PC-9 (cell line): ENCODE results near the gene B3GAT3. TPM values are rescaled to one million over a fixed set of nuclear protein-coding genes. Genes with fewer than 3 reads are reported as not detected.
A peak's percentile ranks its signal among the peaks of the same experiment; 100 is the strongest.

ENCODE experiments used
- BruUV-seq: library from RNA; stranded (reverse); fragments of 400-500 nt; replicated peaks from 2 replicates; lab custom pipeline; 2021; lab: Mats Ljungman, UMichigan
- CTCF ChIA-PET: fragments of 300-600 bp; sonication (Branson Sonifier 250); formaldehyde crosslinking; loops from one replicate; lab custom pipeline; 2022; ENCODE audit warnings: antibody characterized with exemption; lab: Charles Lee
- POLR2A ChIA-PET: fragments of 300-600 bp; sonication (Branson Sonifier 250); formaldehyde crosslinking; loops from one replicate; lab custom pipeline; 2022; ENCODE audit warnings: antibody characterized with exemption; ENCODE audit not compliant: unreplicated experiment; lab: Charles Lee
- DNase-seq, 2 experiments: peaks; one replicate each; pipeline versions ENCODE4 v3.0.0 to v3.0.0-alpha.2; 2015 to 2022; ENCODE audit warnings: mixed read lengths in 1 of 2
- H2AFZ ChIP-seq: fragments of 200-600 bp; sonication (generic); 2 replicates; pipeline ENCODE4 v1.8.1; 2017; ENCODE audit warnings: antibody characterized with exemption
- H3F3A ChIP-seq: fragments of 200-600 bp; sonication (generic); 2 replicates; pipeline ENCODE4 v1.8.1; 2017; ENCODE audit warnings: antibody characterized with exemption, mild to moderate bottlenecking, low read depth; ENCODE audit not compliant: insufficient read depth
- H3K27ac ChIP-seq: fragments of 200-600 bp; sonication (generic); 2 replicates; pipeline ENCODE4 v1.6.1; 2016; ENCODE audit warnings: mixed run types
- H3K27me3 ChIP-seq: fragments of 200-600 bp; sonication (generic); 2 replicates; pipeline ENCODE4 v1.6.1; 2016; ENCODE audit warnings: low read depth, mixed run types; ENCODE audit not compliant: insufficient read depth
- H3K36me3 ChIP-seq: fragments of 200-600 bp; sonication (generic); 2 replicates; pipeline ENCODE4 v1.6.1; 2016; ENCODE audit warnings: low read depth, mixed run types
- H3K4me1 ChIP-seq: fragments of 200-600 bp; sonication (generic); replicated peaks from 2 replicates; pipeline ENCODE4 v1.6.1; 2016; ENCODE audit warnings: mixed run types; ENCODE audit not compliant: insufficient read depth
- H3K4me2 ChIP-seq: fragments of 200-600 bp; sonication (generic); 2 replicates; pipeline ENCODE4 v1.6.1; 2017; ENCODE audit warnings: mixed run types
- H3K4me3 ChIP-seq: fragments of 200-600 bp; sonication (generic); 2 replicates; pipeline ENCODE4 v1.6.1; 2016; ENCODE audit warnings: mixed run types
- H3K79me2 ChIP-seq: fragments of 200-600 bp; sonication (generic); 2 replicates; pipeline ENCODE4 v1.6.1; 2017; ENCODE audit warnings: low read depth, mixed run types
- H3K9me2 ChIP-seq: fragments of 200-600 bp; sonication (generic); 2 replicates; pipeline ENCODE4 v1.8.1; 2017; ENCODE audit warnings: mild to moderate bottlenecking; ENCODE audit not compliant: insufficient read depth
- H3K9me3 ChIP-seq: fragments of 200-600 bp; sonication (generic); 2 replicates; pipeline ENCODE4 v1.8.1; 2016; ENCODE audit warnings: low read depth; ENCODE audit not compliant: insufficient read depth
- H4K20me1 ChIP-seq: fragments of 200-600 bp; sonication (generic); 2 replicates; pipeline ENCODE4 v1.8.1; 2017; ENCODE audit not compliant: insufficient read depth
- CTCF ChIP-seq: fragments of 200-600 bp; sonication (generic); conservative IDR thresholded peaks from 2 replicates; pipeline ENCODE4 v1.6.1; 2017; ENCODE audit warnings: mixed run types, antibody characterized with exemption, mild to moderate bottlenecking, moderate library complexity
- EZH2 ChIP-seq: fragments of 200-600 bp; sonication (generic); IDR thresholded peaks from 2 replicates; pipeline ENCODE4 v1.8.0; 2017; ENCODE audit warnings: antibody characterized with exemption, low read depth
- intact Hi-C: fragments of 100-400 bp; cut with micrococcal nuclease; formaldehyde crosslinking; loops from one replicate; pipeline ENCODE4 v1.10.0; 2022; ENCODE audit not compliant: unreplicated experiment
- total RNA-seq: library from RNA; stranded (reverse); gene quantifications from 2 replicates; pipeline ENCODE4 v1.2.3, GENCODE V29; 2021

B3GAT3 gene
- total RNA-seq, 1 experiment from 2014 or later = 38.9 TPM

- CTCF ChIA-PET = interaction anchor here (1.0 to 1.3 kb wide), 5 partner anchors 9 to 218 kb away, joined by 3 to 12 read pairs (median 4); partner anchors contain the start of genes MTA2 and ZBTB3
- no peaks in the 10 kb centered on the region for H3K9me2 ChIP-seq
- H4K20me1 ChIP-seq = no peaks in the 10 kb centered on the region
- peaks cover 47% of the 10 kb centered on the region for H3F3A ChIP-seq
- peak within 1 kb of the TSS; percentile 66 for H3K27ac ChIP-seq
- intact Hi-C loops = loop anchor here (1.0 to 5.0 kb wide), 7 partner anchors 21 to 270 kb away; partner anchors contain the start of genes BSCL2, EEF1G, GANAB and GNG3
- H3K79me2 ChIP-seq = peaks cover 18% of the 10 kb centered on the region
- POLR2A ChIA-PET = interaction anchor here (1.0 kb wide), 1 partner anchor 9 kb away, joined by 3 read pairs; the partner anchor contains the start of gene B3GAT3
- TF ChIP-seq CTCF (peak; percentile 87), EZH2 (no peak)
- H3K9me3 ChIP-seq = no peaks in the 10 kb centered on the region
- peaks cover 35% of the 10 kb centered on the region for H3K4me1 ChIP-seq
- peak; percentile 79 to 93 for DNase-seq
- peak within 1 kb of the TSS; percentile 87 for H2AFZ ChIP-seq
- H3K27me3 ChIP-seq = no peaks in the 10 kb centered on the region
- no TSS peak for BruUV-seq
- peaks cover 9% of the 10 kb centered on the region; the same call in 1 of the 2 replicates for H3K36me3 ChIP-seq
- peak within 1 kb of the TSS; percentile 85 for H3K4me3 ChIP-seq
- peak within 1 kb of the TSS; percentile 88 for H3K4me2 ChIP-seq
Observed at GRCh38 chr11:62612366-62613290, 9.2 kb downstream of the B3GAT3 start, which contains the start of the genes EML3 and ROM1. TSS of gene EML3 (minus strand) at chr11:62612775. CDS start at chr11:62612457, 318 bp downstream. TSS of gene ROM1 (plus strand) at chr11:62613257. CDS start at chr11:62613282, 25 bp downstream.

GRCh38 chr11:62611705-62612365 is 10.0 kb downstream of the B3GAT3 start:
- ChIA-PET CTCF (interaction anchor here (1.0 to 1.3 kb wide), 5 partner anchors 8 to 217 kb away, joined by 3 to 12 read pairs (median 4); partner anchors contain the start of genes MTA2 and ZBTB3), POLR2A (interaction anchor here (0.6 kb wide), 2 partner anchors 7 to 245 kb away, joined by 4 to 15 read pairs; no protein-coding TSS in a partner anchor)
- no peaks in the 10 kb centered on the region for H3K9me2 ChIP-seq
- H4K20me1 ChIP-seq = no peaks in the 10 kb centered on the region
- intact Hi-C loops = loop anchor here (1.0 to 5.0 kb wide), 7 partner anchors 21 to 270 kb away; partner anchors contain the start of genes BSCL2, EEF1G, GANAB and GNG3
- DNase-seq = peak in 1 of 2 experiments; percentile 41
- H3K9me3 ChIP-seq = no peaks in the 10 kb centered on the region
- TF ChIP-seq CTCF = no peak
- peaks cover 35% of the 10 kb centered on the region for H3K4me1 ChIP-seq
- H3K79me2 ChIP-seq = peaks cover 18% of the 10 kb centered on the region
- H3K27ac ChIP-seq = peak overlapping the region; percentile 66
- H3F3A ChIP-seq = peaks cover 47% of the 10 kb centered on the region
- BruUV-seq = TSS peak; percentile 28
- peak overlapping the region; percentile 87 for H2AFZ ChIP-seq
- H3K4me3 ChIP-seq = peak overlapping the region; percentile 85
- H3K36me3 ChIP-seq = peaks cover 9% of the 10 kb centered on the region; the same call in 1 of the 2 replicates
- H3K4me2 ChIP-seq = peak overlapping the region; percentile 88
- no peaks in the 10 kb centered on the region for H3K27me3 ChIP-seq
